SKM-1 (cell line): Measurements from ENCODE around the gene NTSR1.

Experiments
- DNase-seq: peaks from one replicate; lab custom pipeline; 2025; ENCODE audit not compliant: unreplicated experiment; lab: John Stamatoyannopoulos, UW

The NTSR1 gene

DNA sequence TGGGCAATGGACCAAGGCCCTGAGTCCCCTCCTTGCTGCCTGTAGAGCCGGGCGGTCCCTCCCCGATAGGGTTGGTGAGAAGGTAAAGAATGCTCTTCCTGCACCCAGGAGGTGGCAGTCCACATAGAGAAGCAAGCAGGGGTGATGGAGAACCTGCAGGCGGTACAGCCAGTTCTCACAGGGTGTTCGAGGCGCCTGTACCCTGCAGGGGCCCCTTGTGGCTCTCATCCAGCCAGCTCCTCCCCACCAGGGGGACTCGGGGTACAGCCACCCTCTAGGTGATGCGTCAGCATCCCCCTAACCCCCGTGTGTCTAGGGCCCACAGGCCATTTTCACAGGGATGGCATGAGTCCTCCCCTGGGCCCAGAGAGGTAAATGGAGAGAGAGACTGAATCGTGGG lies 103.1 kb downstream of the NTSR1 start:
- DNase-seq: no peak
